Neural crest cell (in vitro differentiated cells): ENCODE data around the gene RAB8A. TPM values are rescaled to one million over a fixed set of nuclear protein-coding genes. Genes with fewer than 3 reads are reported as not detected.

Experiments
- DNase-seq: peaks from one replicate; pipeline ENCODE4 v3.0.0; 2021; ENCODE audit warnings: low read depth, mixed read lengths, low spot score
- H3K27ac Mint-ChIP-seq: one replicate; pipeline ENCODE4 v1.8.0; 2021; ENCODE audit warnings: mild to moderate bottlenecking, mixed read lengths; ENCODE audit not compliant: unreplicated experiment
- H3K27me3 Mint-ChIP-seq: 2 replicates; pipeline ENCODE4 v1.8.0; 2021; ENCODE audit warnings: low read depth, mild to moderate bottlenecking, mixed read lengths
- H3K36me3 Mint-ChIP-seq: 2 replicates; pipeline ENCODE4 v1.8.0; 2021; ENCODE audit warnings: low read depth, mild to moderate bottlenecking, mixed read lengths
- H3K4me1 Mint-ChIP-seq: 2 replicates; pipeline ENCODE4 v1.8.0; 2021; ENCODE audit warnings: mixed read lengths
- H3K4me3 Mint-ChIP-seq: one replicate; pipeline ENCODE4 v1.8.0; 2021; ENCODE audit warnings: mild to moderate bottlenecking, mixed read lengths
- H3K9me3 Mint-ChIP-seq: 2 replicates; pipeline ENCODE4 v1.8.0; 2021; ENCODE audit warnings: mixed read lengths
- CTCF ChIP-seq: fragments of 200-600 bp; sonication (generic); conservative IDR thresholded peaks from 2 replicates; pipeline ENCODE4 v1.5.0; 2021; ENCODE audit warnings: antibody characterized with exemption, mild to moderate bottlenecking
- total RNA-seq: library from RNA; stranded (reverse); gene quantifications from 2 replicates; pipeline ENCODE4 v1.2.1, GENCODE V29; 2021

RAB8A gene
- total RNA-seq, 1 donor from 2014 or later = 88.9 TPM

GRCh38 chr19:16087940-16088339, 23.7 kb upstream of the RAB8A start:
- H3K36me3 Mint-ChIP-seq = peaks cover 15% of the 10 kb centered on the region

DNA sequence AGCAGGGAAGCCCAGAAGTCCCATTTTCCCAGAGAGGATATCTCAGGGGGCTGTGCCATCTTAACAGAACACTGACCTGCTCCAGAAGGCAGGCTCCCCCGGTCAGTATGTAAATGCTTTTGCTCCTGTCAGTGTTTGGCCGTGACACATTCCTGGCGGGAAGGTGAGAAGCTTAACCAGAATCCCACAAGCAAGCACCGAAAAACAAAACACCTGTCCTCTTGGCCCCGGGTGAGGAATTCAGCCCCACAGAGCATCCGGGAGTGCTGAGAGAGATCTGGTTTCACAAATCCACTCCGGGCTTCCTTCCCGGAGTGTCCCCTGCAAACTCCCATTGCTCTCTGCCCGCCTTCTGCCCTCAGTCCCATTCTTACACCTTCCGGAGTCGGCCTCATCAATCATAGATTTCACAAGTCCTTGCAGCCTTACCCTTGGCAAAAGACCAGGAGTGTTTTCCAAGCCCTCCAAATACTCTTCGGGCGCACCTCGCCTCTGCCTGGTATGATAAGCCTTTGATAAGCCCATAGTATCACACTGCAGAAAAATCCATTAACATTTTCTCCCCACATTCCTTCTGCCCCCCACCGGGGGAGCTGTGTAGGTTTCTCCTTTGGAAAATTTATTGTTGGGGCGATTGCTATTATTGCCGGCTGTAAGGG, 23.2 kb upstream of the RAB8A start:
- Mint-ChIP-seq H3K27me3 (no peaks in the 10 kb centered on the region), H3K27ac (no peak overlapping the region), H3K4me1 (peaks cover 12% of the 10 kb centered on the region), H3K9me3 (no peaks in the 10 kb centered on the region), H3K4me3 (peak overlapping the region; percentile 64), H3K36me3 (peaks cover 17% of the 10 kb centered on the region)
- DNase-seq = no peak
- peak; percentile 50 for TF ChIP-seq CTCF

More at GRCh38 chr19:16087940-16088339, 23.7 kb upstream of the RAB8A start:
- H3K27me3 Mint-ChIP-seq = no peaks in the 10 kb centered on the region
- H3K9me3 Mint-ChIP-seq = no peaks in the 10 kb centered on the region
- peaks cover 12% of the 10 kb centered on the region for H3K4me1 Mint-ChIP-seq
- H3K4me3 Mint-ChIP-seq = peak overlapping the region; percentile 44
- no peak for TF ChIP-seq CTCF
- H3K27ac Mint-ChIP-seq = no peak overlapping the region
- DNase-seq = no peak

- no peak for DNase-seq
- H3K4me1 Mint-ChIP-seq = peaks cover 12% of the 10 kb centered on the region
- no peaks in the 10 kb centered on the region for H3K27me3 Mint-ChIP-seq
- peaks cover 19% of the 10 kb centered on the region for H3K36me3 Mint-ChIP-seq
- H3K4me3 Mint-ChIP-seq = peak overlapping the region; percentile 64
- peak overlapping the region; percentile 89 for H3K27ac Mint-ChIP-seq
- H3K9me3 Mint-ChIP-seq = no peaks in the 10 kb centered on the region
- peak; percentile 10 for TF ChIP-seq CTCF
Measured at GRCh38 chr19:16089010-16089846, 22.5 kb upstream of the RAB8A start.

DNA sequence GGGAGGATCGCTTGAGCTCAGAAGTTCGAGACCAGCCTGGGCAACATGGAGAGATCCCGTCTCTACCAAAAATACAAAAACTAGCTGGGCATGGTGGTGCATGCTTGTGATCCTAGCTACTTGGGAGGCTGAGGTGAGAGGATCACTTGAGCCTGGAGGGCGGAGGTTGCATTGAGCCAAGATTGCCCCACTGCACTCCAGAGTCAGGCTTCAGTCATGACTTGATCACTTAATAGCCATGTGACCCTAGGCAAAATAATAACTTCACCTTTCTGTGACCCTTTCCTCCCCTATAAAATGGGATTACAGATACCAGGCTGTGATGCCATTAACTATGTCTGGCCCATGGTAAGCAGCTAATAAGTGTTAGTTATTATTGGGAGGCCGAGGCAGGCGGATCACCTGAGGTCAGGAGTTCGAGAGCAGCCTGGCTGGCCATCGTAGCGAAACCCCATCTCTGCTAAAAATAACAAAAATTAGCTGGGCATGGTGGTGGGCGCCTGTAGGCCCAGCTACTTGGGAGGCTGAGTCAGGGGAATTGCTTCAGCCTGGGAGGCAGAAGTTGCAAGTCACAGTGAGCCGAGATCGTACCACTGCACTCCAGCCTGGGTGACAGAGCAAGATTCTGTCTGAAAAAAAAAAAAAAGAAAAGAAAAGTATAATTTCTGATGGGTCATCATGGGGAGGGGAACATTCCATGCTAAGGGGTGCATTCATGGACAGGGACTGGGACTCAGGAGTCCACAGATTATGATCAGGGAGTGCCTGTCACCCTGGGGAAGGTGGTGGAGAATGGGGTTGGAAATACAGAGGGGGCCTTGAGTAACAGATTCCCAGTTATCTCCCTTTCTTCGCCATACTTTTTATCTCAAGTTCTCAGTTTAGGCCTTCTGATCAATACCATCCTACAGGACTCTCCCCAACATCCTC, 19.9 kb upstream of the RAB8A start:
- Mint-ChIP-seq H3K36me3 (peaks cover 21% of the 10 kb centered on the region), H3K4me3 (no peak overlapping the region)
- no peak for DNase-seq

More for the DNA sequence above, 19.9 kb upstream of the RAB8A start:
- Mint-ChIP-seq H3K4me1 (peaks cover 12% of the 10 kb centered on the region), H3K9me3 (no peaks in the 10 kb centered on the region), H3K27me3 (no peaks in the 10 kb centered on the region), H3K27ac (no peak overlapping the region)
- TF ChIP-seq CTCF = no peak
